ENCODE data around the gene C6orf132. TPM values are rescaled to one million over a fixed set of nuclear protein-coding genes. Genes with fewer than 3 reads are reported as not detected.

The C6orf132 gene
- total RNA-seq, 1 experiment from 2014 or later: 66.0 TPM

DNA sequence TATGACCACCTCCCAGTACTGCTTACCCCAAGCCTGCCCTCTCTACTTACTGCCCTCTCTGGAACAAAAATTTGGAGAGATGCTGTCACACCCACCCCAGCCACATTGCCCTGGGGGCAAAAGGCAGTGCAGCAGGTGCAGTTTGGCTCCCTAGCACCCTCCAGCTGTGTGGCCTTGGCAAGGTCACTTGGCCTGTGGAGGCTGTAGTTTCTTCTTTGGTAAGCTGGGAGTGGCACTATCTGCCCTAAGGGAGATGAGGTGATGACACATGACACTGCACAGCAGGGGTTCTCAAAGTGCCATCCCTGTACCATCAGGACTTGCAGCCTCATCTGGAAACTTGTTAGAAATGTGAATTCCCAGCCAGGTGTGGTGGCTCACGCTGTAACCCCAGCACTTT, 47.3 kb downstream of the C6orf132 start:
- DNase-seq: peak; percentile 21
- CTCF ChIA-PET: no interaction called here
- Histone ChIP-seq H3F3A (ENCODE audit: low read length, unreplicated experiment) (peaks cover 6% of the 10 kb centered on the region), H3K27ac (ENCODE audit: low read length) (no peak overlapping the region), H3K9me3 (ENCODE audit: low read length) (no peaks in the 10 kb centered on the region), H3K36me3 (ENCODE audit: low read depth, low read length) (no peaks in the 10 kb centered on the region), H3K4me3 (ENCODE audit: low read length) (no peak overlapping the region), H3K9ac (ENCODE audit: low read length) (no peak overlapping the region), H3K9me2 (replicated peaks; ENCODE audit: low read length) (no peaks in the 10 kb centered on the region), H3K27me3 (ENCODE audit: low read length) (no peaks in the 10 kb centered on the region), H2AFZ (ENCODE audit: low read length) (no peak overlapping the region), H3K4me2 (ENCODE audit: low read length) (no peak overlapping the region), H3K4me1 (ENCODE audit: insufficient read depth, low read length) (peaks cover 24% of the 10 kb centered on the region), H3K79me2 (ENCODE audit: low read length) (no peaks in the 10 kb centered on the region), H4K20me1 (ENCODE audit: low read length) (no peaks in the 10 kb centered on the region)
- ATAC-seq: no peak
- no TSS peak for BruUV-seq (replicated peaks)
- intact Hi-C loops (cut with micrococcal nuclease): loop anchor here (5.0 kb wide), 1 partner anchor 42 kb away; no protein-coding TSS in a partner anchor
- POLR2A ChIA-PET (ENCODE audit: unreplicated experiment): no interaction called here
- TF ChIP-seq EZH2 (IDR thresholded peaks at IDR 0.05; ENCODE audit: low read length, unreplicated experiment): no peak
- no peak for TF ChIP-seq EZH2phosphoT487 (IDR thresholded peaks at IDR 0.05; ENCODE audit: borderline replicate concordance, low read length)
- TF ChIP-seq, protein P1, sequence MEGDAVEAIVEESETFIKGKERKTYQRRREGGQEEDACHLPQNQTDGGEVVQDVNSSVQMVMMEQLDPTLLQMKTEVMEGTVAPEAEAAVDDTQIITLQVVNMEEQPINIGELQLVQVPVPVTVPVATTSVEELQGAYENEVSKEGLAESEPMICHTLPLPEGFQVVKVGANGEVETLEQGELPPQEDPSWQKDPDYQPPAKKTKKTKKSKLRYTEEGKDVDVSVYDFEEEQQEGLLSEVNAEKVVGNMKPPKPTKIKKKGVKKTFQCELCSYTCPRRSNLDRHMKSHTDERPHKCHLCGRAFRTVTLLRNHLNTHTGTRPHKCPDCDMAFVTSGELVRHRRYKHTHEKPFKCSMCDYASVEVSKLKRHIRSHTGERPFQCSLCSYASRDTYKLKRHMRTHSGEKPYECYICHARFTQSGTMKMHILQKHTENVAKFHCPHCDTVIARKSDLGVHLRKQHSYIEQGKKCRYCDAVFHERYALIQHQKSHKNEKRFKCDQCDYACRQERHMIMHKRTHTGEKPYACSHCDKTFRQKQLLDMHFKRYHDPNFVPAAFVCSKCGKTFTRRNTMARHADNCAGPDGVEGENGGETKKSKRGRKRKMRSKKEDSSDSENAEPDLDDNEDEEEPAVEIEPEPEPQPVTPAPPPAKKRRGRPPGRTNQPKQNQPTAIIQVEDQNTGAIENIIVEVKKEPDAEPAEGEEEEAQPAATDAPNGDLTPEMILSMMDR (conservative IDR thresholded peaks at IDR 0.05; ENCODE audit: low read depth, low read length): 0 out of 2 replicates have a peak, but pooled peaks have one; percentile 9

DNA sequence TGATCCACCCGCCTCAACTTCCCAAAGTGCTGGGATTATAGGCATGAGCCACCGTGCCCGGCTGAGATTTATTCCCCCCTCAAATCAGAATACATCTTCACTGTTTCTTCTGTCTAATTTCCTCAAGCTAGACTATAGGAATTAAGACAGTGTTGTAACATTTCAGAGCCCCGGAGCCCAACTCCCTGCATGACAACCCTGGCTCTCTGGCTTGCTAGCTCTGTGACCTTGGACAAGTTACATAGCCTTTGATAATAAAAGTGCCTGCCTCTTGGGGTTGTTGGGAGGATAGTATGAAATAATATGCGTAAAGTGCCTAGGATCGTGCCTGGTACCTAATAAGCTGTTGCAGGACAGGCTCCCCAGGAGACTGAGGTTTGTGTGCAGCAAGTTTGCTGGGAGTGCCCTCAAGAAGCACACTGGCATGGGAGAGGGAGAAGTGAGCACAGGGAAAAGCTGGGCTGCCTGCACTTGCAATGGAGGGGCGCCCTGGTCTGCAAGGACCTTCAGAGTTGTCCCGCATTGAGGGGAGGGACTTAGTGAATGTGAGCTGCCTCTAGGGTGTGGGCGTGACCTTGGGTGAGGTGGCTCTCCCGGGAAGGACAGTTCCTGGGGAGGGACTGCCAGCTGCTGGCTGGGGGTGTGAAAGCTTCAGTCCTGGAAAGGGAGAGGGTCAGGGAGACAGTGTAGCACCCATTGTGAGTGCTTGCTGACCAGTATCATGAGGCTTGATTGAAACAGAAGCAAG, 48.7 kb downstream of the C6orf132 start:
- peaks cover 11% of the 10 kb centered on the region for H3K4me1 ChIP-seq (ENCODE audit: insufficient read depth, low read length)
- H3K9me2 ChIP-seq (replicated peaks; ENCODE audit: low read length): no peaks in the 10 kb centered on the region
- no TSS peak for BruUV-seq (replicated peaks)
- no peaks in the 10 kb centered on the region for H3K36me3 ChIP-seq (ENCODE audit: low read depth, low read length)
- TF ChIP-seq, protein P1 (conservative IDR thresholded peaks at IDR 0.05; ENCODE audit: low read depth, low read length): no peak
- no peak for TF ChIP-seq EZH2phosphoT487 (IDR thresholded peaks at IDR 0.05; ENCODE audit: borderline replicate concordance, low read length)
- TF ChIP-seq EZH2 (IDR thresholded peaks at IDR 0.05; ENCODE audit: low read length, unreplicated experiment): no peak
- ChIA-PET POLR2A (ENCODE audit: unreplicated experiment) (interaction anchor here (0.6 kb wide), 1 partner anchor 54 kb away, joined by 3 read pairs; no protein-coding TSS in a partner anchor), CTCF (interaction anchor here (0.5 kb wide), 1 partner anchor 20 kb away, joined by 3 read pairs; no protein-coding TSS in a partner anchor)
- no peak overlapping the region for H3K4me3 ChIP-seq (ENCODE audit: low read length)
- H3K9me3 ChIP-seq (ENCODE audit: low read length): no peaks in the 10 kb centered on the region
- H3F3A ChIP-seq (ENCODE audit: low read length, unreplicated experiment): no peaks in the 10 kb centered on the region
- no peaks in the 10 kb centered on the region for H3K27me3 ChIP-seq (ENCODE audit: low read length)
- H2AFZ ChIP-seq (ENCODE audit: low read length): no peak overlapping the region
- no peak overlapping the region for H3K4me2 ChIP-seq (ENCODE audit: low read length)
- H3K27ac ChIP-seq (ENCODE audit: low read length): no peak overlapping the region
- H3K79me2 ChIP-seq (ENCODE audit: low read length): no peaks in the 10 kb centered on the region
- peak; percentile 24; the same call in 1 of the 2 replicates for ATAC-seq
- intact Hi-C loops (cut with micrococcal nuclease): no loop called here
- no peaks in the 10 kb centered on the region for H4K20me1 ChIP-seq (ENCODE audit: low read length)
- no peak overlapping the region for H3K9ac ChIP-seq (ENCODE audit: low read length)
- DNase-seq: peak; percentile 18

DNA sequence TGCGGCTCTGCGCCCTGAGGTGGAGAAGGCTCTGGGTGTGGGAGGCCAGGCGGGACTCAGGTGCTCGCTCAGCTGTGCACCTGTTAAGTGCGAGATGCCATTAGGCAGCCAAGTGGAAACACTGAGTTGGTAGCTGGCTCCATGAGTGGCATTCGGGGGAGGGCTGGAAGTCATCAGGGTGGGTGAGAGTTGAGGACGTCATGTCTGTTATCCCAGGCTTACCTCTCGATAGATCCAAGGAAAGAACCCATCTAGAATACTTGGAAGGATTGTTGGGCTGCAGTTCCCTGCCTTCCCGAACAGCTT, 50.7 kb downstream of the C6orf132 start:
- DNase-seq (no peak), ATAC-seq (no peak)
- TF ChIP-seq EZH2phosphoT487 (IDR thresholded peaks at IDR 0.05; ENCODE audit: borderline replicate concordance, low read length) (no peak), EZH2 (IDR thresholded peaks at IDR 0.05; ENCODE audit: low read length, unreplicated experiment) (no peak)
- TF ChIP-seq, protein P1 (conservative IDR thresholded peaks at IDR 0.05; ENCODE audit: low read depth, low read length): no peak
- no peak overlapping the region for H3K4me3 ChIP-seq (ENCODE audit: low read length)
- H3K4me2 ChIP-seq (ENCODE audit: low read length): no peak overlapping the region
- intact Hi-C loops (cut with micrococcal nuclease): no loop called here
- H3K9me2 ChIP-seq (replicated peaks; ENCODE audit: low read length): no peaks in the 10 kb centered on the region
- H2AFZ ChIP-seq (ENCODE audit: low read length): no peak overlapping the region
- H3K79me2 ChIP-seq (ENCODE audit: low read length): no peaks in the 10 kb centered on the region
- no peaks in the 10 kb centered on the region for H3K27me3 ChIP-seq (ENCODE audit: low read length)
- H3K27ac ChIP-seq (ENCODE audit: low read length): no peak overlapping the region
- ChIA-PET POLR2A (ENCODE audit: unreplicated experiment) (no interaction called here), CTCF (no interaction called here)
- no peaks in the 10 kb centered on the region for H4K20me1 ChIP-seq (ENCODE audit: low read length)
- H3K9ac ChIP-seq (ENCODE audit: low read length): no peak overlapping the region
- no peaks in the 10 kb centered on the region for H3K9me3 ChIP-seq (ENCODE audit: low read length)
- BruUV-seq (replicated peaks): no TSS peak
- H3K36me3 ChIP-seq (ENCODE audit: low read depth, low read length): no peaks in the 10 kb centered on the region
- peaks cover 24% of the 10 kb centered on the region for H3K4me1 ChIP-seq (ENCODE audit: insufficient read depth, low read length)
- no peaks in the 10 kb centered on the region for H3F3A ChIP-seq (ENCODE audit: low read length, unreplicated experiment)

All from PC-3 (cell line).